GM12892 (cell line): ENCODE results near the gene ALPG.

Experiments
- POLR2A ChIP-seq: IDR thresholded peaks from 2 replicates; pipeline ENCODE4 v1.6.1; 2011; ENCODE audit warnings: low read depth, low read length, control low read depth
- POLR2AphosphoS5 ChIP-seq: IDR thresholded peaks from 2 replicates; pipeline ENCODE4 v1.6.1; 2011; ENCODE audit warnings: low read depth, low read length, control low read depth

DNA sequence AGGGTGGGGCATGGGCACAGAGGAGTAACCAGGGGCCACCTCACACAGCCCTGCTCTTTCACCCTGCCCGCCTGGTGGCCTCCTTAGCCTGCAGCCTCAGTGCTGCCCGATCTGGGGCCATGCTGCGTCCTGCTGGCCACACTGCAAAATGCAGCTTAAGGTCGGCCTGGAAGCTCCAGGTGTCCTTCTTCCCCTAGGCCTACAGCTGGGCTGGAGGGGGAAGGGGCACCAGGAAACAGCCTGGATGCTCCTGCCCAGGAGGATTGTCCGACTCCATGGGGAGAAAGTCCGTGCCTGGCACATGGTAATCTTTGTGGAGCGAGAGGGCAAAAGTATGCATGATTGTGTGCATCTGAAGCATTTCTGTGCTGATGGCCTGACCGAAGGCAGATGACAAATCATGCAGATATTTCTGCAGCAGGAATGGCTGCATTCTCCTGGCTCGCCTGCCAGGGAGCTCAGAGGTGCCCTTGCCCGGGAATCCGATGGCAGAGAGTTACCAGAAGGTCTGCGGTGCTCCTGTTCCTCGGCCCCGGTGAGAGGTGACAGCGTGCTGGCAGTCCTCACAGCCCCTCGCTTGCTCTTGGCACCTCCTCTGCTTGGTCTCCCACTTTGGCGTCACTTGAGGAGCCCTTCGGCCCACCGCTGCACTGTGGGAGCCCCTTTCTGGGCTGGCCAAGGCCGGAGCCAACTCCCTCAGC, 40.9 kb upstream of the ALPG start:
- TF ChIP-seq POLR2A (no peak), POLR2AphosphoS5 (no peak)
